H7 (cell line): ENCODE measurements around the gene PFKL. TPM values are rescaled to one million over a fixed set of nuclear protein-coding genes. Genes with fewer than 3 reads are reported as not detected.

Source experiments
- DNase-seq: peaks from one replicate; pipeline ENCODE4 v3.0.0; 2012
- H3K27me3 ChIP-seq: 2 replicates; pipeline ENCODE4 v1.6.0; 2011; ENCODE audit warnings: mild to moderate bottlenecking, low read length; ENCODE audit not compliant: control insufficient read depth, insufficient read depth
- H3K36me3 ChIP-seq: replicated peaks from 2 replicates; pipeline ENCODE4 v1.5.1; 2011; ENCODE audit warnings: low read length; ENCODE audit not compliant: control insufficient read depth, insufficient read depth
- H3K4me3 ChIP-seq: 2 replicates; pipeline ENCODE4 v1.5.1; 2011; ENCODE audit warnings: low read depth, mild to moderate bottlenecking, control low read depth, low read length, moderate library complexity; ENCODE audit not compliant: insufficient read depth
- total RNA-seq: library from RNA; depleted of rRNA; stranded (reverse); fragments of >200 nt; shearing (Covaris generic); gene quantifications from 2 replicates; pipeline ENCODE4 v1.2.3, GENCODE V29; 2014; rRNA removed

Gene PFKL
- total RNA-seq, 1 experiment from 2014 or later, result 158 TPM

DNA sequence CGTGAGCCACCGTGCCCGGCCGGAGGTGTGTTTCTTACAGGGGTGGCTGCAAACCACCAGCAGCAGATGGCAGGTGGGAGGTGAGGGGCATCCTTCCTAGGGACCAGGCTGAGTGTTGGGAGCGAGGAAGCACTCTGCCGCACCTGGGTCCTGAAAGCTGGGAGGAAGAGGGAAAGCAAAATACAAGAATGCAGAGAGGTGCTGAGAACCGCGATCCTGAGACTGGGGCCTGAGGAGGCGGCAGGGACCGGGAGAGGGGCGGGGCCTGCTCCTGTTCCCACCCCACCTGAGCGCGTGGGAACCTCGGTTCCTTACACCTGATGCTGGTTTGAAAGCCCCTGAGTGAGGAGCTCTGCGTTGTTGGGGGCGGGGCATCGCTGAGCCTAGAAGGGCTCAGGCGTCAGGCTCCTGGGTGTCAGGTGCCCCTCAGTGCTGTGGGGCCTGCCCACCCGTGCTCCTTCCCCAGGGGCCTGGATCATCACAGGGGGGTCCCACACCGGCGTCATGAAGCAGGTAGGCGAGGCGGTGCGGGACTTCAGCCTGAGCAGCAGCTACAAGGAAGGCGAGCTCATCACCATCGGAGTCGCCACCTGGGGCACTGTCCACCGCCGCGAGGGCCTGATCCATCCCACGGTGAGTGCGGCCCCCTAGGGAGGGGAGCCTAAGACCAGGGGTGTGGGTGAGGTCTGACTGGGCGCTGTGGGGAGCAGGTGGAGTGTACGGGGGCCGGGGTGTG, 69.0 kb downstream of the PFKL start:
- H3K4me3 ChIP-seq, result peak overlapping the region; percentile 5; the same call in 1 of the 2 replicates
- DNase-seq, result peak; percentile 94

GRCh38 chr21:44370027-44370735, 70.3 kb downstream of the PFKL start:
- Histone ChIP-seq H3K27me3 (peaks cover 2% of the 10 kb centered on the region; the same call in 1 of the 2 replicates), H3K4me3 (peak overlapping the region; percentile 8; the same call in 1 of the 2 replicates), H3K36me3 (no peaks in the 10 kb centered on the region)
- peak; percentile 95 for DNase-seq

More for the DNA sequence above, 69.0 kb downstream of the PFKL start:
- Histone ChIP-seq H3K27me3 (peaks cover 2% of the 10 kb centered on the region; the same call in 1 of the 2 replicates), H3K36me3 (no peaks in the 10 kb centered on the region)

- Histone ChIP-seq H3K4me3 (no peak overlapping the region), H3K27me3 (peaks cover 2% of the 10 kb centered on the region; the same call in 1 of the 2 replicates), H3K36me3 (no peaks in the 10 kb centered on the region)
- DNase-seq, result no peak
Observed at GRCh38 chr21:44370786-44371410, 71.0 kb downstream of the PFKL start.

DNA sequence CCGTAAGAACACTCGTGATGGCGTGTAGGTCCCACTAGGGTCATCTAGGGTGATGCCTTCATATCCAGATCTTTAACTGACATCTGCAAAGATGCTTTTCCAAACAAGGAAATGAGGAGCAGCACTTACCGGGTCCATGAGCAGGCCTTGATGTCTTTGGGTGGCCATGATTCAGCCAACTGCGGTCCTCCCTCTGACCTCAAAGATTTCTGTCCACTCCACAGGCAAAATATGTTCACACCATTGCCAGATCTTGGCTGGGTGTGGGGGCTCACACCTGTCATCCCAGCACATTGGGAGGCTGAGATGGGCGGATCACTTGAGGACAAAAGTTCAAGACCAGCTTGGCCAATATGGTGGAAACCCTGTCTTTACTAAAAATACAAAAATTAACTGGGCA, 71.7 kb downstream of the PFKL start:
- DNase-seq, result no peak
- peaks cover 2% of the 10 kb centered on the region; the same call in 1 of the 2 replicates for H3K27me3 ChIP-seq
- H3K4me3 ChIP-seq, result no peak overlapping the region
- H3K36me3 ChIP-seq, result no peaks in the 10 kb centered on the region

GRCh38 chr21:44372616-44373015, 72.8 kb downstream of the PFKL start:
- Histone ChIP-seq H3K4me3 (no peak overlapping the region), H3K36me3 (no peaks in the 10 kb centered on the region), H3K27me3 (peaks cover 2% of the 10 kb centered on the region; the same call in 1 of the 2 replicates)
- DNase-seq, result no peak

GRCh38 chr21:44374601-44375280, 74.9 kb downstream of the PFKL start:
- Histone ChIP-seq H3K27me3 (peaks cover 2% of the 10 kb centered on the region; the same call in 1 of the 2 replicates), H3K4me3 (no peak overlapping the region), H3K36me3 (no peaks in the 10 kb centered on the region)
- no peak for DNase-seq

- DNase-seq, result no peak
- no peaks in the 10 kb centered on the region; the same call in 1 of the 2 replicates for H3K27me3 ChIP-seq
- no peak overlapping the region for H3K4me3 ChIP-seq
- no peaks in the 10 kb centered on the region for H3K36me3 ChIP-seq
Observed at GRCh38 chr21:44375281-44375651, 75.4 kb downstream of the PFKL start.

DNA sequence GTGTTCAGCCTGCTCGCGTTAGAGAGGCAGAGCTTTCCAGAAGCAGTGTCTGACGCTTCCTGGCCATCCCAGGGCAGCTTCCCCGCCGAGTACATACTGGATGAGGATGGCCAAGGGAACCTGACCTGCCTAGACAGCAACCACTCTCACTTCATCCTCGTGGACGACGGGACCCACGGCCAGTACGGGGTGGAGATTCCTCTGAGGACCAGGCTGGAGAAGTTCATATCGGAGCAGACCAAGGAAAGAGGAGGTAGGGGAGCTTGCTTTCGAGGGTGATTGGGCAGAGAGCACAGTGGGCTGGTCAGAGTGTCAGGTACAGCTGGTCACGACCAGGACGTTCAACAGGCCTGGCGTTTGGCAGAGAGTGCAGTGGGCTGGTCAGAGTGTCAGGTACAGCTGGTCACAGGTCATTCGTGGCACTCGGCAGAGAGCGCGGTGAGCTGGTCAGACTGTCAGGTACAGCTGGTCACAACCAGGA, 75.9 kb downstream of the PFKL start:
- no peak for DNase-seq
- H3K36me3 ChIP-seq, result no peaks in the 10 kb centered on the region
- no peaks in the 10 kb centered on the region for H3K27me3 ChIP-seq
- H3K4me3 ChIP-seq, result no peak overlapping the region

- Histone ChIP-seq H3K4me3 (no peak overlapping the region), H3K27me3 (no peaks in the 10 kb centered on the region), H3K36me3 (no peaks in the 10 kb centered on the region)
- DNase-seq, result no peak
Observed at GRCh38 chr21:44376606-44377005, 76.8 kb downstream of the PFKL start.

Other genes with a start within 250 kb of the PFKL start
- gene PWP2, start 192.7 kb upstream of the PFKL start, total RNA-seq, result 4.1 and 8.6 TPM in 2 replicates
- gene GATD3, start 166.4 kb upstream of the PFKL start, total RNA-seq, result 6.1 and 13.9 TPM in 2 replicates
- gene ICOSLG, start 59.1 kb upstream of the PFKL start, total RNA-seq, result 0.96 and 1.6 TPM in 2 replicates
- gene DNMT3L, start 38.2 kb upstream of the PFKL start, total RNA-seq, result 2.9 and 8.2 TPM in 2 replicates
- gene AIRE, start 14.2 kb upstream of the PFKL start, total RNA-seq, result 0.07 and 0.31 TPM in 2 replicates
- 17.2 and 20.3 TPM in 2 replicates for gene CFAP410, start 39.3 kb downstream of the PFKL start, total RNA-seq
- 0.42 and 0.48 TPM in 2 replicates for gene TRPM2, start 53.6 kb downstream of the PFKL start, total RNA-seq
- gene LRRC3, start 155.5 kb downstream of the PFKL start, total RNA-seq, result 3.8 and 4.6 TPM in 2 replicates
- gene KRTAP10-1, start 240.1 kb downstream of the PFKL start, total RNA-seq, result not detected in 2 replicates